GM23248 (cell line): Measurements from ENCODE around the gene PIM1. TPM values are rescaled to one million over a fixed set of nuclear protein-coding genes. Genes with fewer than 3 reads are reported as not detected.
A peak's percentile ranks its signal among the peaks of the same experiment; 100 is the strongest.

Experiments used
- DNase-seq: peaks from one replicate; pipeline ENCODE4 v3.0.0-alpha.2; 2015
- H2AFZ ChIP-seq: fragments of 200-600 bp; sonication (generic); 2 replicates; pipeline ENCODE4 v1.6.1; 2016; ENCODE audit warnings: antibody characterized with exemption
- H3F3A ChIP-seq: fragments of 200-600 bp; sonication (generic); 2 replicates; pipeline ENCODE4 v1.6.1; 2016; ENCODE audit warnings: mild to moderate bottlenecking, antibody characterized with exemption, mixed run types; ENCODE audit not compliant: insufficient read depth
- H3K27ac ChIP-seq: fragments of 200-600 bp; sonication (generic); 2 replicates; pipeline ENCODE4 v1.5.1; 2016; ENCODE audit warnings: mild to moderate bottlenecking
- H3K27me3 ChIP-seq: fragments of 200-600 bp; sonication (generic); replicated peaks from 2 replicates; pipeline ENCODE4 v1.6.1; 2016; ENCODE audit warnings: mild to moderate bottlenecking; ENCODE audit not compliant: insufficient read depth
- H3K36me3 ChIP-seq: fragments of 200-600 bp; sonication (generic); 2 replicates; pipeline ENCODE4 v1.6.1; 2016; ENCODE audit warnings: low read depth, mild to moderate bottlenecking
- H3K4me1 ChIP-seq: fragments of 200-600 bp; sonication (generic); 2 replicates; pipeline ENCODE4 v1.6.1; 2016; ENCODE audit warnings: mild to moderate bottlenecking; ENCODE audit not compliant: insufficient read depth
- H3K4me2 ChIP-seq: fragments of 200-600 bp; sonication (generic); one replicate; pipeline ENCODE4 v1.6.1; 2016; ENCODE audit warnings: mild to moderate bottlenecking; ENCODE audit not compliant: unreplicated experiment
- H3K4me3 ChIP-seq: fragments of 200-600 bp; sonication (generic); 2 replicates; pipeline ENCODE4 v1.5.1; 2016; ENCODE audit warnings: mild to moderate bottlenecking
- H3K79me2 ChIP-seq: fragments of 200-600 bp; sonication (generic); 2 replicates; pipeline ENCODE4 v1.6.1; 2016; ENCODE audit warnings: mild to moderate bottlenecking; ENCODE audit not compliant: insufficient read depth
- H3K9ac ChIP-seq: fragments of 200-600 bp; sonication (generic); 2 replicates; pipeline ENCODE4 v1.6.1; 2016; ENCODE audit warnings: mild to moderate bottlenecking
- H3K9me2 ChIP-seq: fragments of 200-600 bp; sonication (generic); 2 replicates; pipeline ENCODE4 v1.6.1; 2016; ENCODE audit warnings: mixed run types, mild to moderate bottlenecking, moderate library complexity; ENCODE audit not compliant: insufficient read depth
- H3K9me3 ChIP-seq: fragments of 200-600 bp; sonication (generic); one replicate; pipeline ENCODE4 v1.6.1; 2017; ENCODE audit warnings: low read depth
- H4K20me1 ChIP-seq: fragments of 200-600 bp; sonication (generic); 2 replicates; pipeline ENCODE4 v1.6.0; 2016; ENCODE audit not compliant: insufficient read depth
- EZH2 ChIP-seq: fragments of 200-600 bp; sonication (generic); IDR thresholded peaks from 2 replicates; pipeline ENCODE4 v1.6.1; 2018; ENCODE audit warnings: antibody characterized with exemption, mild to moderate bottlenecking; ENCODE audit not compliant: insufficient read depth, poor library complexity, severe bottlenecking
- EZH2phosphoT487 ChIP-seq: fragments of 200-600 bp; sonication (generic); IDR thresholded peaks from 2 replicates; pipeline ENCODE4 v1.6.1; 2018; ENCODE audit warnings: antibody characterized with exemption, moderate library complexity, mild to moderate bottlenecking, low read depth; ENCODE audit not compliant: insufficient read depth
- WGBS, 2 experiments: methylation state at CpG; one replicate each; pipeline ENCODE4 v1.1.6; 2015 to 2017; ENCODE audit warnings: low lambda C conversion rate in 2 of 2, low coverage in 1 of 2; ENCODE audit errors: missing lambda C conversion rate in 2 of 2; 5-methylcytosine and 5-hydroxymethylcytosine counted together
- in situ Hi-C: fragments of 300-500 bp; cut with MboI; formaldehyde crosslinking; loops from 2 replicates; pipeline ENCODE4 v1.15.0; 2020
- polyA plus RNA-seq: library from polyadenylated mRNA; unstranded; fragments of >200 nt; fragmentation: Nextera tagmentation; extraction: Ambion mirVana; gene quantifications from 2 replicates; pipeline ENCODE4 v1.2.1, GENCODE V29; 2016
- total RNA-seq: library from RNA; depleted of rRNA; stranded (reverse); fragments of >200 nt; shearing (Covaris generic); gene quantifications from 2 replicates; pipeline ENCODE4 v1.2.3, GENCODE V29; 2014

The PIM1 gene
- total and polyA plus RNA-seq, 2 experiments from 2014 or later = 12.0 to 15.5 TPM

- Histone ChIP-seq H2AFZ (0 out of 2 replicates have a peak overlapping the region, but pooled peaks have one; percentile 18), H3K36me3 (peaks cover 34% of the 10 kb centered on the region), H3F3A (peaks cover 15% of the 10 kb centered on the region; the same call in 1 of the 2 replicates), H3K27me3 (no peaks in the 10 kb centered on the region), H3K4me1 (peaks cover 15% of the 10 kb centered on the region), H4K20me1 (no peaks in the 10 kb centered on the region), H3K9ac (peak overlapping the region; percentile 96), H3K9me2 (no peaks in the 10 kb centered on the region), H3K4me3 (peak overlapping the region; percentile 86), H3K79me2 (peaks cover 10% of the 10 kb centered on the region; the same call in 1 of the 2 replicates), H3K4me2 (peak overlapping the region; percentile 95), H3K27ac (peak overlapping the region; percentile 83), H3K9me3 (no peaks in the 10 kb centered on the region)
- in situ Hi-C loops = loop anchor here (10.0 kb wide), 1 partner anchor 117 kb away; no protein-coding TSS in a partner anchor
- WGBS, 2 experiments = 10 to 11% methylated on average over 17 of the region's 17 CpGs
- no peak for TF ChIP-seq EZH2phosphoT487
- TF ChIP-seq EZH2 = no peak
- peak; percentile 96 for DNase-seq
Measured at GRCh38 chr6:37171970-37172812, 2.2 kb downstream of the PIM1 start.

- TF ChIP-seq EZH2phosphoT487 (no peak), EZH2 (no peak)
- H4K20me1 ChIP-seq = no peaks in the 10 kb centered on the region
- H3K27ac ChIP-seq = 0 out of 2 replicates have a peak overlapping the region, but pooled peaks have one; percentile 3
- peak overlapping the region; percentile 86 for H3K4me3 ChIP-seq
- H3K4me1 ChIP-seq = peaks cover 15% of the 10 kb centered on the region
- H3K79me2 ChIP-seq = peaks cover 10% of the 10 kb centered on the region; the same call in 1 of the 2 replicates
- in situ Hi-C loops = loop anchor here (10.0 kb wide), 1 partner anchor 118 kb away; no protein-coding TSS in a partner anchor
- no peaks in the 10 kb centered on the region for H3K9me2 ChIP-seq
- no peaks in the 10 kb centered on the region for H3K9me3 ChIP-seq
- peak overlapping the region; percentile 96 for H3K9ac ChIP-seq
- no peak overlapping the region for H3K4me2 ChIP-seq
- H3K27me3 ChIP-seq = no peaks in the 10 kb centered on the region
- H3F3A ChIP-seq = peaks cover 14% of the 10 kb centered on the region; the same call in 1 of the 2 replicates
- 78 to 83% methylated on average over 7 of the region's 7 CpGs for WGBS, 2 experiments
- no peak overlapping the region for H2AFZ ChIP-seq
- H3K36me3 ChIP-seq = peaks cover 34% of the 10 kb centered on the region
- no peak for DNase-seq
Measured at GRCh38 chr6:37172912-37173492, 3.0 kb downstream of the PIM1 start.

- Histone ChIP-seq H3K36me3 (peaks cover 34% of the 10 kb centered on the region), H3K9ac (peak overlapping the region; percentile 96), H3F3A (peaks cover 8% of the 10 kb centered on the region; the same call in 1 of the 2 replicates), H4K20me1 (no peaks in the 10 kb centered on the region), H3K27me3 (no peaks in the 10 kb centered on the region), H3K79me2 (peaks cover 10% of the 10 kb centered on the region; the same call in 1 of the 2 replicates), H3K27ac (0 out of 2 replicates have a peak overlapping the region, but pooled peaks have one; percentile 3), H3K9me3 (no peaks in the 10 kb centered on the region), H3K4me1 (peaks cover 12% of the 10 kb centered on the region), H3K9me2 (no peaks in the 10 kb centered on the region), H2AFZ (no peak overlapping the region), H3K4me2 (no peak overlapping the region), H3K4me3 (no peak overlapping the region)
- in situ Hi-C loops = loop anchor here (10.0 kb wide), 1 partner anchor 119 kb away; no protein-coding TSS in a partner anchor
- TF ChIP-seq EZH2phosphoT487 (no peak), EZH2 (no peak)
- 34 to 43% methylated on average over 9 of the region's 9 CpGs for WGBS, 2 experiments
- DNase-seq = peak; percentile 43
Measured at GRCh38 chr6:37173493-37174195, 3.7 kb downstream of the PIM1 start.

- no peak overlapping the region for H3K9ac ChIP-seq
- no peaks in the 10 kb centered on the region for H3K27me3 ChIP-seq
- peaks cover 8% of the 10 kb centered on the region; the same call in 1 of the 2 replicates for H3K4me1 ChIP-seq
- H3K4me2 ChIP-seq = no peak overlapping the region
- H3K36me3 ChIP-seq = peaks cover 34% of the 10 kb centered on the region
- no peak for DNase-seq
- H4K20me1 ChIP-seq = no peaks in the 10 kb centered on the region
- no peak overlapping the region for H3K4me3 ChIP-seq
- H3K9me2 ChIP-seq = no peaks in the 10 kb centered on the region
- peaks cover 8% of the 10 kb centered on the region; the same call in 1 of the 2 replicates for H3F3A ChIP-seq
- TF ChIP-seq EZH2phosphoT487 (no peak), EZH2 (no peak)
- WGBS, 2 experiments = 94 to 98% methylated on average over 3 of the region's 3 CpGs
- no peaks in the 10 kb centered on the region for H3K9me3 ChIP-seq
- in situ Hi-C loops = loop anchor here (10.0 kb wide), 1 partner anchor 119 kb away; no protein-coding TSS in a partner anchor
- no peak overlapping the region for H3K27ac ChIP-seq
- H3K79me2 ChIP-seq = peaks cover 10% of the 10 kb centered on the region; the same call in 1 of the 2 replicates
- no peak overlapping the region for H2AFZ ChIP-seq
Measured at GRCh38 chr6:37174196-37174514, 4.2 kb downstream of the PIM1 start.
